Middle frontal gyrus (tissue), 1 donor: ENCODE data around the gene FAM171A2.
A peak's percentile ranks its signal among the peaks of the same experiment; 100 is the strongest.

ENCODE experiments used
- DNase-seq: peaks from one replicate; pipeline ENCODE4 v3.0.0-alpha.2; 2015; ENCODE audit warnings: low spot score; ENCODE audit errors: extremely low spot score

FAM171A2 gene

DNA sequence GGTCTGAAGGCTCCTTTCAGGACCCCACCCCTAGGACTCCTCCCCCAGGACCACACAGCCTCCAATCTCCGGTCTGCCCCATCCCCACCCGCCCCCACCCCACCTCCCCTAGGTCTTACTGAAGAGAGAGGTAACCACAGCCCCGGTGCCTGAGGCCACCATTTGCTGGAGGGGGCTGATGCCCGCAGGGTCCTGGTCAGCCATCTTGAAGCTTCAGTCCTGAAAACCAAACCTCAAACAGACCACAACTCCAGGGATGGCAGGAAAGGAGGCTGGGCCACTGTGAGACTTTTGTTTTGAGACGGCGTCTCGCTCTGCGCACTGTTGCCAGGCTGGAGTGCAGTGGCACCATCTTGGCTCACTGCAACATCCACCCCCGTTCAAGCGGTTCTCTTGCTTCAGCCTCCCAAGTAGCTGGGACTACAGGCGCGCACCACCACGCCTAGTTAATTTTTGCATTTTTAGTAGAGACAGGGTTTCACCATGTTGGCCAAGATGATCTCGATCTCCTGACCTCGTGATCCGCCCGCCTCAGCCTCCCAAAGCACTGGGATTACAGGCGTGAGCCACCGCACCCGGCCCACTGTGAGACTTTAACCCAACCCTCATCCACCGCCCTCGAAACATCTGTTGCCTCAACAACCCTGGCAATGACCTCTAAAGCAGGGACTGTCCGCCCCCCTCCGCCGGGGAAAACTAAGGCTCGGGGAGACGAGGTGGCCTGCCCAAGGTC is 40.1 kb downstream of the FAM171A2 start:
- no peak for DNase-seq

GRCh38 chr17:44322236-44322895 is 41.3 kb downstream of the FAM171A2 start:
- no peak for DNase-seq

DNA sequence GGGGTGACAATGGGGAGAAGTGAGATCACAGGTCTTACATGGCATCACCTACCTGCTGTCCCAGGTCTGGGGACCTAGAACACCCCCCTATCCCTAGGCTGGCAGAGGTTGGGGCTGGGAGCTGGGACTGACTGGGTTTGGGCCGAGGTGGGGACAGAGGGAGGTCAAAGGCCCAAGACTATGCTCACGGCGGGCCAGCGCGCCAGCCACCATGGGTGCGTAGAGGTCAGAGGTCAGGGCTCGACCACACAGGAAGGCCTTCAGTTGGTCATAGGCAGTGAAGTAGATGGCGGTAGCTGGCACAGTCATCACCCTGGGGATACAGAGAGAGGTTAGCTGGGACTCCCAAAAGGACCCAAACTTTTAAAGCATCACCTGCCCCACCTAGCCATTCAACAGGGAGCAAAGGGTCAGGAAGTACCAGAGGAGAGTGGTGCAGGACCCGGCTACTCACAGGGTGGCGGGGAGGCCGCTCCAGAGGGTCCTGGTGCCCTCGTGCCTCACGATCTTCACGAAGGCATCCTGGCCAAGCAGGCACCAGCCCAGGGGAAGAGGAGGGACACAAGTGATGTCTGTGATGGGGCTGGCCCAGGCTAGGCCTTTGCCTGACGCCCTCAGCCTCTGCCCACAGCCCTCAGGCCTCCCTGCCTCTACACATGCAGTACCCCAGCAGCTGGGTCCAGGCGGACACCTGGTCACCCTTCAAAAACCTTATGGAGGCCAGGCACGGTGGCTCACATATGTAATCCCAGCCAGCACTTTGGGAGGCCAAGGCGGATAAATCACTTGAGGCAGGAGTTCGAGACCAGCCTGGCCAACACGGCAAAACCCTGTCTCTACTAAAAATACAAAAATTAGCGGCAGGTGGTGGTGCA is 42.2 kb downstream of the FAM171A2 start:
- no peak for DNase-seq

DNA sequence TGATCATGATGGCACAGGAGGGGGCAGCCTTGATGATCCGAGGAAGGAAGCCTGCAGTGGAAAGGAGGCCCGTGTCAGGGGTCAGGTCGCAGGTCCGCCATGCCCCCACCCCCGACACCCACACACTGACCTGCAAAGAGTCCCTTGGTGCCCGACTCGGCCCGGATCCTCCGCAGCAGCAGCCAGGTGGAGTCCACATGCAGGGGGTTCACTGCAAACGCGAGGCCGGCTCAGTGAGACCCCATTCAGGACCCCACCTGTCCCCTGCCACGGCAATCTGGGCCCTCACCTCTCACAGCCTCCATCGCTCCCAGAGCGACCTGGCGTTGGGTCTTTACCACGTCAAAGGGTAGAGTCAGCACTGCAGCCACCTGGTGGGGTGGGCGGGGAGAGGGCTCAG is 43.6 kb downstream of the FAM171A2 start:
- no peak for DNase-seq

DNA sequence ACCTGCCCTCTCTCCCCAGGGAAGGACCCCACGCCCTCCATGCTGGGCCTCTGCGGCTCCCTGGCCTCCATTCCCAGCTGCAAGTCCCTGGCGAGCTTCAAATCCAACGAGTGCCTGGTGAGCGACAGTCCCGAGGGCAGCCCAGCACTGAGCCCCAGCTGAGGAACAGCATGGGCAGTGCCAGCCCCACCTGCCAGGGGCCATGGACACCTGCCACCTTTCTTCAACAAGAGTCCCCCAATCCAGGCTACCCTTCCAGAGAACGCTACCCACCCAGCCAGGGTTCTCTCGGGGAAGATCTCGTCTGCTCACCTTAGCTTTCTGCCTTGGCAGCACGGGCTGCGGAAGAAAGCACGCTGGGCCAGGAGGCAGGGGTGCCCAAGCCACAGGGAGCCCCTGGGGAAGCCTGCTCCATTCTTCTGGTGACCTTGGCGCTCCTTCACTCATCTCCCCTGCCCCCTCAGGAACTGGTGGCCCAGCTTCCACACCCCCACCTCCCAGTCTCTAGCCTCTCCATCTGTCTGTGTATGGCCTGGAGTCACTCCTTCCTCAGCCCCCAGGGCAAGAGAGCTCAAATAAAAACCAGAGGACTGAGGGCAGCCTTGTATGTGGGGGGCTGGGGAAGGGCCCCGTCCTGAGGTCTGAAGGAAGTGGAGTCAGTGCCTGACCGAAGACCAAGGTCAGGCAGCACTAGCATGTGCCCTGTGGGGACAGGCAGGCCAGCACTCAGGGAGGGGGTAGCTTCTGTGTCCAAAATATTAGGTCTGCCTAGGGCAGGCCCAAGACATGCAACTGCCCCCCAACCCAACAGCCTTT is 45.4 kb downstream of the FAM171A2 start:
- DNase-seq, result no peak

DNA sequence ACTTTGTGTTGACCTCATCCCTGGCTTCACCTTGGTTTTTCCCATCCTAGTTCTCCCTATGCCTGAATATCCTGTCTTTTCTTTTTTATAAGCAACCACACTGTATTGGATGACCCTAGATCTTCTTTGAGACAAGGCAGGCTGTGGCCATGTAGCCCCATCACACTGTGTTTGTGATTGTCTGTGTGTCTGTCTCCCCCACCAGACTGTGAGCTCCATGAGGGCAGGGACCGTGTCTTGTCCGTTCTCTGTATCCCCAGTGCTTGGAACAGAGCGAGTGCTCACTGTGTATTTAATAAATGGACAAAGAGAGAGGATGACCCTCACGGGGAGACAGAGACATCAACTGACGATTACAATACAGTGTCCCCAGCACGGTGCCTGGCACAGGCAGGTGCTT is 46.1 kb downstream of the FAM171A2 start:
- no peak for DNase-seq

GRCh38 chr17:44315760-44316731 is 47.6 kb downstream of the FAM171A2 start:
- DNase-seq, result no peak

DNA sequence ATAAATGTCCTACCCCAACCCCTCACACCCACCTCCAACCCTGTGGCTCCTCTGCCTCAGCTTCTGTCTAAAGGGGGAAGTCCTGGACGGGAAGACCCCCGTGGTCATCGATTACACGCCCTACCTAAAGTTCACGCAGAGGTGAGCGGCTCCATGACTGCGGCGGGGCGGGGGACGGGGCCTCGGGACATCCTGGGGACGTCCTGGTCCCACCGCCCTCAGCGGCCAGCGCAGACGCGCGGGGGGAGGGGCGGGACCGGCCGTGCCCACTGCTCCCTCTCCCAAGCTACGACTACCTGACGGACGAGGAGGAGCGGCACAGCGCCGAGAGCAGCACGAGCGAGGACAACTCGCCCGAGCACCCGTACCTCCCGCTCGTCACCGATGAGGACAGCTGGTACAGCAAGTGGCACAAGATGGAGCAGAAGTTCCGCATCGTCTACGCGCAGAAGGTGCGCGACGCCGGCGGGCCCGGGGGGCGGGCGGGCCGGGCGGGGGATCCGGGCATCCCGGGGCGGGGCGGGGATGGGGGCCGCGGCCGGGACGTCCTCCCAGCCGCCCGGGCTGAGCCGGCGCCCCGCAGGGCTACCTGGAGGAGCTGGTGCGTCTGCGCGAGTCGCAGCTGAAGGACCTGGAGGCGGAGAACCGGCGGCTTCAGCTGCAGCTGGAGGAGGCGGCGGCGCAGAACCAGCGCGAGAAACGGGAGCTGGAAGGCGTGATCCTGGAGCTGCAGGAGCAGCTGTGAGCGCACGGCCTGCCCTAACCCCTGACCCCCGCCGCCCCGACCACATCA is 48.6 kb downstream of the FAM171A2 start:
- no peak for DNase-seq

DNA sequence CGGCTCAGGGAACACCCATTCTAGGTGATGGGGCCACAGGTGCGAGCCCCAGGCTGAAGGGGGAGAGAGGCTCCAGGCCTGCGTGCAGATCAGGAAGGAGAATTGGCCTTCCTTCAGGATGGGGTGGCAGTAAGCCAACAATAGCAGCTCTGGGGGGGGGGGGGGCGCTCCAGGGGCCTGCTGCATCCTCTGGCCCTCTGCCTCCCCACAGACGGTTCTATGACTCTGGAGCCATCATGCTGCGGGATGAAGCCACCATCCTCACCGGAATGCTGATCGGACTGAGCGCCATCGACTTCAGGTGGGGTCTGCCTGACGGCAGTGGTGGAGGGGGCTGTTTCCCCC is 49.2 kb downstream of the FAM171A2 start:
- DNase-seq, result no peak

DNA sequence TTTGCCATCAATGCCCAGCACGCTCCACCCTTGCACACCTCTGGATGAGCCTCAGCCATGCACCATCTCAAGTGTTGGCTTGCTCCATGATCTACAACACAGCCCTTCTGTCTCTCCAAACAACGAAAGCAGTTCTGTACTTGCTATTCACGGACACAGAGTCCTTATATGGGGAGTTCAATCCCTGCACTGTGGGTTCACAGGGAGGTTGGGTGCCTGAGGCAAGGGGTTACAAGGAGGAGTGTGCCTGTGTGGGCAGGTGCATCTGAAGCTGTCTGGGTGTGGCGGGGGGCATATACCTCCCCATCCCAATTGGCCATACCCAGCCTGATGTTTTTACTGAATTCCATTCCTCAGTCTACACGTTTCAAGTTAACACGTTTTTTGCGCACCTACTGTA is 49.6 kb downstream of the FAM171A2 start:
- no peak for DNase-seq

DNA sequence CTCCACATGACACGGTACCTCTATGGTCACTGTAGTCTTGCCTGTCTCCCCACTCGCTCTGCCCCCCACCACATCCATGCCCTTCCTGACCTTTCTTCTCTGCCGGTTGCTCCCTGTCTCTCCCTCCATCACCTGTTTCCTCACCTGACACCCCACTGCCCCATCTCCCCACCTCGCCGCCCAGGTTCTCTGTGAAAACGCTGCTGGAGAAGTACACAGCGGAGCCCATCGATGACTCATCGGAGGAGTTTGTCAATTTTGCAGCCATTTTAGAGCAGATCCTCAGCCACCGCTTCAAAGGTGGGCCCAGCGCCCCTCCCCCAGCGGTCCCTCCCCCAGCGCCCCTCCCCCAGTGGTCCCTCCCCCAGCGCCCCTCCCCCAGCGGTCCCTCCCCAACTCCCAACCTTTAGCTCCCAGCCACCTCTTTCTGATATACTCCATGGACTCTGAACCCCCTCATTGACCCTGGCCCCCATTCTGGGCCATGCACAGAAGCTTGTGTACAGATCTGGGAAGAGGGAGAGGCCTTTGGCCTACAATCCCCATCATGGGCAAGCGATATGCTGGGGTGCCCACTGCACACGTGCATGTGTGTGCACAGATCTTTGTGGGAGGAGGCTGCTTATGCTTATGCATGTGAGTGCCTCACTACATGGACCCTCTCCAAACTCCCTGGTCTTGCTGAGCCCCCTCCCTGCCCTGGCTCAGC is 51.1 kb downstream of the FAM171A2 start:
- DNase-seq, result no peak

DNA sequence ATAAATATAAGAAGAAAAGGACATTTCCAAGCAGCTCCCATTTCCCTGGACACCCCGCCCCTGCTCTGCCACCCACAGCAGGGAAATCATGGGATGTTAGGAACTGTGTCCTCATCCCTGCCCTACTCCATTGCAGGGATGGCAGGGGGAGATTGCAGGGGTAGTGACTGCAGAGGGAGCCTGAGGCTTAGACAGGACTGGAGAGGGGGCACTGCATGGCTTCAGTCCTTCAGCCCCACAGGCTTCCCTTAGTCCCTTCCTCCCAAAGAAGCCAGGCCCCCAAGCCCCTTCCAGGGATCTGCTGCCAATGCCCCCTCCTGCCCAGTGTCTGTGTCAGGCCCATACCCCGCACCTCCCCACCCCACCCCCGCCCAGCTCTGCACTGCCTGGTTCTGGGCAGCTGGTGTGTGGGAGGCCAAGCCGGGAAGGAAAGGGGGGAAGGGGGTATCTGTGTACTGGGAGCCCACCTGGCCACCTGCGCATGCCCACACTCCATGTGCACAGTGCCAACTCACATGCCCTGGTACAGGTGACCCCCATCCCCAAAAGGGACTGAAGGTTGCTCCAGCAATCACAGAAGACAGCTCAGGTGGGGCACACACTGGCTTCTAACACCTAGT is 52.0 kb downstream of the FAM171A2 start:
- DNase-seq, result no peak

DNA sequence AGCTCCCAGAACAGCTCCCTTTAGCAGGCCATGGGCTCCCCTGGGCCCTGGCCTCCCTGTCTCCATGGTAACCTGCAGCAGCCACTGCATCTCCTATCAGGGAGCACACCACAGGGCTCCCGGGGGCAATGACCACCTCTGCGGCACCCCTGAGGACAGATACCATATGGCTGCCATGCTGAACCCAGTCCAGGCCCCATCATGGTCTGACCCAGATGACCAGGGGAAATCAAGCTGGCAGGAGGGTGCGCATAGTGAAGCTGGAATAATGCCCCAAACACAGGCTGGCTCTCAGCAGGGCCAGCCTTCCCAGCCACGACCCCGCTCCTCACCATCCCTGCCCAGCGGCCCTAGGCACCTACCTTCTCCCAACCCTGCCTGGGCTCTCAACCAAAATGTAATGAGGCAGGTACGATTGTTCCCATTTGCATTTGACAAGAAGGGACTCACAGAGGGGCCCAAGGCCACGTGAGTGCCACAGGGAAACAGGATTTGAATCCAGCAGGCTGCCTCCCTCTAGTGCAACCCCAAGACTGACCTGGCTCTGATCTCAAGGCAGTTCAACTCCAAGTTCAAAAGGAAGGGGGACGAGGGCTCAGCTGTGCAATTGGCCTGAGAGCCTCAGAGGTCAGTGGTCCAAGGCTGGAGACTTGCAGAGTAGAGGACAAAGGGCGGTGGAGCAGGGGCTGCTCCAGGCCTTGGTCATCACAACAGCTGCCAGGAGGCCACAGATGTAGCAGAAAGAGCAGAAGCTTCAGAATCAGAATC is 52.9 kb downstream of the FAM171A2 start:
- no peak for DNase-seq

DNA sequence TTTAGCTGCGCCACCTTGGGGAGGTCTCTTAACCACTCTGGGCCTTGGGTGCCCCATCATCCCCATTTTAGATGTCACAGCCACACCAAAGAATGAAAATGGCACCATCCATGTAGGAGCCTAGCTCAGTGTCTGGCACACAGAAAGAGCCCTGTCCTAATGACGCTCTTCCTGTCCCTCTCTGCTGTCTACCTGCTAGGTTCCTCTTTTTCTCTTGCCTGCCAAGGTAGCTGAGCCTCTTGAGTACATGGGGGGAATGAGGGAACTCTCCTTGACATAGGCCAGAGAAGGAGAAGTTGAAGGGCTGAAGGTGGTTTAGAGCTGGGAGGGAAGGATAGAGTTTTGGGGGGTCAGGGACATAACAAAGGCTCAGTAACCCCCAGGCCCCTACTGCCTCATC is 53.5 kb downstream of the FAM171A2 start:
- no peak for DNase-seq

- DNase-seq, result no peak
Observed at GRCh38 chr17:44309472-44309871, 54.2 kb downstream of the FAM171A2 start.

DNA sequence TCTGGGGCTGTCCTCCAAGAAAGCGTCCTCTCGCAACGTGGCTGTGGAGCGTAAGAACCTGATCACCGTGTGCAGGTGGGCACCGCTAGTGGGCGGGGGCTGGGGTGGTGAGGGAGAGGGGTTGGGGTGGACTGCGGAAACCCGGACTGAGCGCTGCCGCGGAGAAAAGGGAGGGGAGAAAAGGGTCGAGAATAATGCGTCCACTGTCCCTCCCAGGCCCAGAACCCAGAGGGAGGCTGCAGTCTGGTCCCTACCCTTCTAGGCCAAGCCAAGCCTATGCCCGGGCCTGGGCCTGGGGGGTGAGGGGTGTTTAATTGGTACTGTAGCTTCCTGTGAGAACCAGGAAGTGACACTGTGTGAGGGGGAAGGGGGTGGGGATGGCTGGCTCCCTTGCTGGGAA is 54.8 kb downstream of the FAM171A2 start:
- no peak for DNase-seq

GRCh38 chr17:44308320-44308818 is 55.3 kb downstream of the FAM171A2 start, which contains the start of gene RUNDC3A:
Gene RUNDC3A (plus strand): TSS chr17:44308601. CDS start chr17:44308833, 232 bp downstream.
- peak; percentile 84 for DNase-seq
